NCI-H460 (cell line): Measurements from ENCODE around the gene PSKH1. TPM values are rescaled to one million over a fixed set of nuclear protein-coding genes. Genes with fewer than 3 reads are reported as not detected.

Source experiments
- DNase-seq: peaks from one replicate; pipeline ENCODE4 v3.0.0-alpha.2; 2016; ENCODE audit warnings: low read depth; ENCODE audit errors: extremely low read depth
- total RNA-seq: library from RNA; depleted of rRNA; stranded (reverse); fragments of >200 nt; shearing (Covaris generic); gene quantifications from 2 replicates; pipeline ENCODE4 v1.2.3, GENCODE V29; 2014

Gene PSKH1
- total RNA-seq, 1 experiment from 2014 or later, result 6.5 TPM

DNA sequence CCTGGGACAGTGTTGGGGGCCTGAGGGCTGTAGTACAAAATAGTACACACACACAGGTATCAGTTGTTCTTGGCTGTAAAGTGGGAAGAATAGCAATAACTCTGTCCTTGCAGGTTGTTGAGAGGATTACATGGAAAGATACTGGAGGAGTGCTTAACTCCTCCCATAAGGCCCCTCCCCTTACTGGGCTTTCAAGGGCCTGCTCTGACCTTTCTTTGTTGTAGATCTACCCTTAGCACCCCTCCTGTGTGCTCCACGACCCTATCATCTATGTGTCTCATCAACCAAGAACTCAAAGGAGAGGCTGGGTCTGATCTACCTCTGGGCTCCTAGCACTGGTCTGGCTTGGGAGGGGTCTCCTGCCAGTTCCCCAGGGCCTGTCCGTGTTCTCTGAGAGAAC lies 28.5 kb upstream of the PSKH1 start:
- no peak for DNase-seq

DNA sequence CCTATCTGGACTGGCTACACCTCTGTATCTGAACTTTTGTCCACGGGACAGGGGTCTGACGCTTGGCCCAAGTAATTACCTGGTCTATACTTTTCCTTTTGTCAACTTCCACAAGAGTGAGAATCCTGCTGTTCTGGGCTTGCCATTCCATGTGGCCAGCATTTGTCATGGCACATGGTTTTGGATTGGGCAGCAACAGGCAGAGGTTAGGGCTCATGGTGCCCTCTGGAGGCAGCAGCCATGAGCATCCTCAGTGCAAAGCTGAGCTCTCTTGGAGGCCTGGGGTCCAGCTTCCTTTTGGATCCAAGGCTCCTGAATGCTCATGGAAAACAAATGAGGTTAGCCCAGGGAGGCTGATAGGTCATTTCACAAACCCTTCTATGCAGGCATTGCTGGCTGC lies 27.7 kb upstream of the PSKH1 start:
- DNase-seq, result peak; percentile 57

- DNase-seq, result no peak
Measured at GRCh38 chr16:67868290-67868689, 24.8 kb upstream of the PSKH1 start.

DNA sequence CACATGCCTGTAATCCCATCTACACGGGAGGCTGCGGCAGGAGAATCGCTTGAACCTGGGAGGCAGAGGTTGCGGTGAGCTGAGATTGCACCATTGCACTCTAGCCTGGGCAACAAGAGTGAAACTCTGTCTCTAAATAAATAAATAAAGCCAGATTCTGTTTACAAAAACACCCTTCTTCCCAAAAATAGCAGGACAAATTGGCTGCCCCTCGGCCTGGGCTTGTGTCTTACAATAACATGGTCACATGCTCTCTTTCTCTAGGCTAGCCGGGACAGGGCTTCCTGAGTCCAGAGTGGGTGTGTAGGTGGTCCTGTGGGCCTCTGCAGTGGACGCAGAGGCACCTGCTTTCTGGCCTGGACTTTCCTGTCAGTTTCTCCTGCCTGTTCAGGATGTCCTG lies 23.4 kb upstream of the PSKH1 start:
- no peak for DNase-seq

DNA sequence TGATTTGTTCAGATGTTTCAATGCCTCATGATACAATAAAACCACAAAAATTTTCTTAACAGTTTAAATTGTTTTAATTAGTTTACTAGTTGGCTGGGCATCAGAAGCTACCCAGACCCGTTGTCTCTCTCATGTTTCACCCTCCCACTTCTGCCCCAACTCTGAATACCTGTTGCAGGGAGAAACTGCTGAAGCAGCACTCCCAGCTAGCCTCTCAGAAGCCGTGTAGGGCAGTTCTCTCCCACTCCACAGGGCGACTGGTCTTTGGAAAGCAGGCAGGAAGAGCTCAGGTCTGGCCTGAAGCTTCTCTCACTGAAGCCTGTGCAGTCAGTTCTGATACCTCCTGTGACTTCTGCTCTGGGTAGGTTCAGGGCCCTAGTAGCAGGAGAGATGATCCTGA lies 21.8 kb upstream of the PSKH1 start:
- no peak for DNase-seq

- DNase-seq, result no peak
Measured at GRCh38 chr16:67872131-67872630, 20.9 kb upstream of the PSKH1 start.

GRCh38 chr16:67872631-67873434 lies 20.2 kb upstream of the PSKH1 start, which contains the start of gene EDC4:
Gene EDC4, plus strand, starts transcription at chr16:67873052. Its CDS starts 210 bp downstream, at chr16:67873262.
- peak; percentile 65 for DNase-seq

GRCh38 chr16:67873435-67874370 lies 19.4 kb upstream of the PSKH1 start:
- no peak for DNase-seq

DNA sequence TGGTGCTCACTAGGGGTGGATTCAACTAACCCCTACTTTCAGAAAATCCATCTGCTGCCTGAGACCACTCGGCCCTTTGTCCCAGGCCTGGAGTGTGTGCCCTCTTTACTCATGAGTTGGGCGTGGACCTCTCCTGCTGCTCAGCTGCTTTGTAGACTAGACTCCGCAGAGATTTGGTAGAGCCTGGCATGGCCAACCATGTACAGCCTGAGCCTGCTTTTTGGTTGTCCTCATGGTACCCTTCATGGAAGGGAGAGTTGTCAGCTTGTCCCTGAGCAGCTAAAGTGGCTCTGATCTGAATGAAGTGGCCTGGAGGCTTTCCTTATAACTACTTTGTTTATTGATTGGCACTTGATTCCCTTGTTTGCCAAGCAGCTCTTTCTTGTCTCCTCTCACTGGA lies 18.7 kb upstream of the PSKH1 start:
- DNase-seq, result no peak

DNA sequence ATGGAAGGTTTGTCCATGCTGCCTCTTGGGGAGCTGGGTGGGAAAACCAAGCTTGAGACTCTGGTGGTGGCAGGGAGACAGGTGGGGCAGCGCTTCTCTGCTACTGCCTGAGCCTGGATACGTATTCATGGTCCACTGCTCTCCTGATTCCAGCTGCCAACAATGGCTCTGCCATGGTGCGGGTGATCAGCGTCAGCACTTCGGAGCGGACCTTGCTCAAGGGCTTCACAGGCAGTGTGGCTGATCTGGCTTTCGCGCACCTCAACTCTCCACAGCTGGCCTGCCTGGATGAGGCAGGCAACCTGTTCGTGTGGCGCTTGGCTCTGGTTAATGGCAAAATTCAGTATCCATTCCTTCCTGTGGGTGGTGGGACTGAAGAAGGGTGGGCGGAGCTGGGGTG lies 16.0 kb upstream of the PSKH1 start:
- no peak for DNase-seq

GRCh38 chr16:67878232-67878631 lies 14.8 kb upstream of the PSKH1 start:
- DNase-seq, result no peak

DNA sequence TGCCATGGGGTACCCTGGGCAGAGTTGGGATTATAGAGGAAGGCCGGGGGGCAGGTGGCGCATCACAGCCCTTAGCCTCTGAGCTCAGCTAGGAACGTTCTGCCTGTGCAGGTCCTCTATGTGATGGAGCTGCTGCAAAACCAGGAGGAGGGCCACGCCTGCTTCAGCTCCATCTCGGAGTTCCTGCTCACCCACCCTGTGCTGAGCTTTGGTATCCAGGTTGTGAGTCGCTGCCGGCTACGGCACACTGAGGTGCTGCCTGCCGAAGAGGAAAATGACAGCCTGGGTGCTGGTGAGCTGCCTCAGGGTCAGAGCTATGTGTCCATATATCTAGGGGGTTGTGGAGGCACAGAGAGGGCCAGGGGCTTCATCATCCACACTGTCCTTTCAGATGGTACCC lies 14.2 kb upstream of the PSKH1 start:
- DNase-seq, result no peak

DNA sequence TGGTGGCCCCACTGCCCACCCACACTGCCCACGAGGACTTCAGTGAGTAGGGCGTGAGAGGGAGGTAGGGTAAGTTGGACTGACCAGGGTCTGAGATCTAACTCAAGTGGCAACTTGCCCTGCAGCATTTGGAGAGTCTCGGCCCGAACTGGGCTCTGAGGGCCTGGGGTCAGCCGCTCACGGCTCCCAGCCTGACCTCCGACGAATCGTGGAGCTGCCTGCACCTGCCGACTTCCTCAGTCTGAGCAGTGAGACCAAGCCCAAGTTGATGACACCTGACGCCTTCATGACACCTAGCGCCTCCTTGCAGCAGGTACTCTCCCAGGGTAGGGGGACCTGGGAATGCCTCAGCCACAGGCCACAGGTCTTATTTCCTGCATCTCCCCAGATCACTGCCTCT lies 13.6 kb upstream of the PSKH1 start:
- no peak for DNase-seq

DNA sequence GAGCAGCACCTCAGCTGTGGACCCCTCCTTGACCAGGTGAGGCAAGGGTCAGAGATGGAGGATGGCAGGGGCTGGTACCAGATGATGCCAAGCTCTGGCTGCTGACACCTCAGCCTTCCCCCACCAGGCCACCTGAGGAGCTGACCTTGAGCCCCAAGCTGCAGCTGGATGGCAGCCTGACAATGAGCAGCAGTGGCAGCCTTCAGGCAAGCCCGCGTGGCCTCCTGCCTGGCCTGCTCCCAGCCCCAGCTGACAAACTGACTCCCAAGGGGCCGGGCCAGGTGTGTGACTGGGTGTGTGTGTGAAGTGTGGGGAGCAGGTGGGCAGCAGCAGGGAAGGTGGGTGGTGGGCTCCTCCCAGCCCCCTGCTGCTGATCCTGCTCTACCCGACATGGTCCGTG lies 13.1 kb upstream of the PSKH1 start:
- no peak for DNase-seq

DNA sequence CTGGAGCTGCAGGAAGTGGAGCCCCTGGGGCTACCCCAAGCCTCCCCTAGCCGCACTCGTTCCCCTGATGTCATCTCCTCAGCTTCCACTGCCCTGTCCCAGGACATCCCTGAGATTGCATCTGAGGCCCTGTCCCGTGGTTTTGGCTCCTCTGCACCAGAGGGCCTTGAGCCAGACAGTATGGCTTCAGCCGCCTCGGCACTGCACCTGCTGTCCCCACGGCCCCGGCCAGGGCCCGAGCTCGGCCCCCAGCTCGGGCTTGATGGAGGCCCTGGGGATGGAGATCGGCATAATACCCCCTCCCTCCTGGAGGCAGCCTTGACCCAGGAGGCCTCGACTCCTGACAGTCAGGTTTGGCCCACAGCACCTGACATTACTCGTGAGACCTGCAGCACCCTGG lies 12.5 kb upstream of the PSKH1 start:
- no peak for DNase-seq

GRCh38 chr16:67881621-67882161 lies 11.4 kb upstream of the PSKH1 start:
- DNase-seq, result no peak

DNA sequence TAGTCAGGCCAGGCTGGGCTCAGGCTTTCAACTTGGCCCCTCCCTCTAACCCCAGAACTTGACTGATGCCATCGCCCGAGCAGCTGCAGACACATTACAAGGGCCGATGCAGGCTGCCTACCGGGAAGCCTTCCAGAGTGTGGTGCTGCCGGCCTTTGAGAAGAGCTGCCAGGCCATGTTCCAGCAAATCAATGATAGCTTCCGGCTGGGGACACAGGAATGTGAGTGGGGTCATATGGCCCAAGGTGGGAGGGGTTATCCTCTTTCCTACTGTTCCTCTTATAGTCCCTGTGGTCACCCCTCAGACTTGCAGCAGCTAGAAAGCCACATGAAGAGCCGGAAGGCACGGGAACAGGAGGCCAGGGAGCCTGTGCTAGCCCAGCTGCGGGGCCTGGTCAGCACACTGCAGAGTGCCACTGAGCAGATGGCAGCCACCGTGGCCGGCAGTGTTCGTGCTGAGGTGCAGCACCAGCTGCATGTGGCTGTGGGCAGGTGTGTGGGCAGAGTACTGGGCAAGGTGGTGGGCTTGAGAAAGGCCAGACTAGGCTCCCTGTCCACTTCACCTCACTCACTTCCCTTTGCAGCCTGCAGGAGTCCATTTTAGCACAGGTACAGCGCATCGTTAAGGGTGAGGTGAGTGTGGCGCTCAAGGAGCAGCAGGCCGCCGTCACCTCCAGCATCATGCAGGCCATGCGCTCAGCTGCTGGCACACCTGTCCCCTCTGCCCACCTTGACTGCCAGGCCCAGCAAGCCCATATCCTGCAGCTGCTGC lies 10.5 kb upstream of the PSKH1 start:
- no peak for DNase-seq

DNA sequence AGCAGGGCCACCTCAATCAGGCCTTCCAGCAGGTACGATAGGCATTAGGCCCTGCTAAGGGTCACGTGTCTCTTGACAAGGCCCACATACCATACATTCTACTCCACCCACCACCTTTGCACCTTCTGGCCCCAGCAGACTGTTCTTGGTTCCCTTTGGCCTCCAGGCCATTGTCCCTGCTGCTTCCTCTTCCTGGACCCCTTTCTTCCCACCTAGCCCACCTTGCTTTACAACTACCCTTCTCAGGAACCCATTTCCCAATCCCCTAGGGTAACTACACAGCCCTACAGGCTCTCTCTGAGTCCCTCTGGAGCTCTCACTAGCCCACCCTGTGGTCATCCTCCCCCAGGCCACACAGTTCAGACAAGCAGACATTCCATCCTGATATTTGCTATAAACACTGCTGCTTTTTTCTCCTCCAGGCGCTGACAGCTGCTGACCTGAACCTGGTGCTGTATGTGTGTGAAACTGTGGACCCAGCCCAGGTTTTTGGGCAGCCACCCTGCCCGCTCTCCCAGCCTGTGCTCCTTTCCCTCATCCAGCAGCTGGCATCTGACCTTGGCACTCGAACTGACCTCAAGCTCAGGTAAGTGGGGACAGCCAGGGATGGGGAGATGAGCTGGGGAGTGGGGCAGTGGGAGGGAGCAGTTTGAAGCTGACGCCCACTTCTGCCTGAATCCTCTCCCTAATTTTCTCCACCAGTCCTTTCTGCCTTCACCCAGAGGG lies 9.7 kb upstream of the PSKH1 start:
- no peak for DNase-seq

DNA sequence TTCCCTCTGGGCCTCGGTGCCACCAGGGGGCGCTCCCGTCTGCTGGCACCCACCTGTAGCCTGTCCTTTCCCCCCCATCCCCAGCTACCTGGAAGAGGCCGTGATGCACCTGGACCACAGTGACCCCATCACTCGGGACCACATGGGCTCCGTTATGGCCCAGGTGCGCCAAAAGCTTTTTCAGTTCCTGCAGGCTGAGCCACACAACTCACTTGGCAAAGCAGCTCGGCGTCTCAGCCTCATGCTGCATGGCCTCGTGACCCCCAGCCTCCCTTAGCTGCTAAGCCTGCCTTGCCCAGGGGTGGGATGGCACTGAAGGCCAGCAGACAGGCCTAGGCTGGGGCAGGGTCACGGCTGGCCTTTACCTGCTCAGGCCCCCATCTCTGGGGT lies 9.2 kb upstream of the PSKH1 start:
- peak; percentile 49 for DNase-seq

DNA sequence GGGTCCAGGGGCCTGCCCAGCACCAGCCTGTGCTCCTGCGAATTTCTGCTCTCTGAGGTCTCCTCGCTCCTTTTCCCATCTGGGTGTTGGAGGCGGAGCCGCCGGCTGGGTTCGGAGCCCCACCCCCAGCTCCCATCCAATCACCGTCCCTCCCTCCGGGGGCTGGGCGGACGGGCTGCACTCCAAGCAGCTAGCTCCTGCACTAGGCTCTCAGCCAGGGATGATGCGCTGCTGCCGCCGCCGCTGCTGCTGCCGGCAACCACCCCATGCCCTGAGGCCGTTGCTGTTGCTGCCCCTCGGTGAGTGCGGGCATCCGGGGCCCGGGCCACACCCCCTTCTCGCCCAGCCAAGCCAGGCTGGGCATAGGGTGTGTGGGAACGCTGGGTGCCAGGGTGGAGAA lies 8.4 kb upstream of the PSKH1 start, which contains the start of gene NRN1L:
Gene NRN1L (plus strand): TSS at position 202 of the 400 bp plus-strand sequence. CDS start 19 bp downstream, at position 221.
- DNase-seq, result peak; percentile 90
